HFFc6 (cell line): ENCODE measurements around the gene EPHA8. TPM values are rescaled to one million over a fixed set of nuclear protein-coding genes. Genes with fewer than 3 reads are reported as not detected.

ENCODE experiments used
- DNase-seq: peaks from one replicate; pipeline ENCODE4 v3.0.0-alpha.2; 2018
- H3K27ac Mint-ChIP-seq: 2 replicates; pipeline ENCODE4 v1.8.0; 2020; ENCODE audit warnings: mild to moderate bottlenecking, mixed read lengths
- H3K27me3 Mint-ChIP-seq: 2 replicates; pipeline ENCODE4 v1.8.0; 2021; ENCODE audit warnings: mild to moderate bottlenecking, moderate library complexity, mixed read lengths; ENCODE audit not compliant: insufficient read depth
- H3K36me3 Mint-ChIP-seq: 2 replicates; pipeline ENCODE4 v1.8.0; 2021; ENCODE audit warnings: low read depth, mixed read lengths
- H3K4me1 Mint-ChIP-seq: 2 replicates; pipeline ENCODE4 v1.8.0; 2020; ENCODE audit warnings: low read depth, mixed read lengths
- H3K4me3 Mint-ChIP-seq: 2 replicates; pipeline ENCODE4 v1.8.0; 2020; ENCODE audit warnings: mild to moderate bottlenecking, moderate library complexity, mixed read lengths
- H3K9me3 Mint-ChIP-seq: 2 replicates; pipeline ENCODE4 v1.8.0; 2020; ENCODE audit warnings: mild to moderate bottlenecking, mixed read lengths
- CTCF ChIP-seq: fragments of 200-600 bp; sonication (generic); IDR thresholded peaks from 2 replicates; pipeline ENCODE4 v1.5.0; 2021; ENCODE audit warnings: antibody characterized with exemption, mild to moderate bottlenecking
- total RNA-seq, 6 experiments: library from RNA; stranded (reverse); fragmentation: NEBNext Ultra II Directional; extraction: Animal tissue kit (Norgen Biotek cat#: 25700); gene quantifications; 2 replicates in 1 of 6; 3 replicates in 5 of 6; pipeline ENCODE4 v1.2.3, GENCODE V29; 2021

Gene EPHA8
- total RNA-seq, 6 experiments from 2014 or later = not detected

GRCh38 chr1:22530715-22531114 is 32.6 kb upstream of the EPHA8 start:
- no peak overlapping the region for H3K4me3 Mint-ChIP-seq
- H3K27me3 Mint-ChIP-seq = no peaks in the 10 kb centered on the region; the same call in none of the 2 replicates
- no peaks in the 10 kb centered on the region for H3K9me3 Mint-ChIP-seq
- H3K27ac Mint-ChIP-seq = peak overlapping the region; percentile 90
- TF ChIP-seq CTCF = no peak
- no peaks in the 10 kb centered on the region for H3K36me3 Mint-ChIP-seq
- H3K4me1 Mint-ChIP-seq = peaks cover 23% of the 10 kb centered on the region
- no peak for DNase-seq

- H3K4me1 Mint-ChIP-seq = peaks cover 23% of the 10 kb centered on the region
- no peak for TF ChIP-seq CTCF
- no peaks in the 10 kb centered on the region for H3K9me3 Mint-ChIP-seq
Observed at GRCh38 chr1:22531251-22531650, 32.0 kb upstream of the EPHA8 start.

GRCh38 chr1:22533244-22533895 is 29.9 kb upstream of the EPHA8 start:
- no peak for DNase-seq
- Mint-ChIP-seq H3K9me3 (no peaks in the 10 kb centered on the region), H3K27ac (no peak overlapping the region), H3K27me3 (no peaks in the 10 kb centered on the region; the same call in none of the 2 replicates), H3K36me3 (no peaks in the 10 kb centered on the region), H3K4me3 (no peak overlapping the region), H3K4me1 (peaks cover 23% of the 10 kb centered on the region)
- TF ChIP-seq CTCF = no peak

More at GRCh38 chr1:22531251-22531650, 32.0 kb upstream of the EPHA8 start:
- DNase-seq = no peak
- Mint-ChIP-seq H3K27ac (no peak overlapping the region), H3K4me3 (no peak overlapping the region), H3K36me3 (no peaks in the 10 kb centered on the region), H3K27me3 (no peaks in the 10 kb centered on the region; the same call in none of the 2 replicates)

GRCh38 chr1:22534951-22535350 is 28.3 kb upstream of the EPHA8 start:
- no peaks in the 10 kb centered on the region for H3K9me3 Mint-ChIP-seq
- no peak for TF ChIP-seq CTCF
- no peak overlapping the region for H3K4me3 Mint-ChIP-seq

GRCh38 chr1:22535399-22535798 is 27.9 kb upstream of the EPHA8 start:
- Mint-ChIP-seq H3K36me3 (no peaks in the 10 kb centered on the region), H3K27ac (no peak overlapping the region), H3K4me3 (no peak overlapping the region), H3K4me1 (peaks cover 14% of the 10 kb centered on the region), H3K27me3 (peaks cover under 1% of the 10 kb centered on the region), H3K9me3 (no peaks in the 10 kb centered on the region)
- no peak for DNase-seq
- no peak for TF ChIP-seq CTCF

More at GRCh38 chr1:22534951-22535350, 28.3 kb upstream of the EPHA8 start:
- Mint-ChIP-seq H3K27me3 (no peaks in the 10 kb centered on the region; the same call in none of the 2 replicates), H3K4me1 (peaks cover 14% of the 10 kb centered on the region), H3K36me3 (no peaks in the 10 kb centered on the region), H3K27ac (no peak overlapping the region)
- DNase-seq = no peak
